Glutamatergic neuron (in vitro differentiated cells): Measurements from ENCODE around the gene TAF1A. TPM values are rescaled to one million over a fixed set of nuclear protein-coding genes. Genes with fewer than 3 reads are reported as not detected.

Experiments
- DNase-seq: peaks from one replicate; pipeline ENCODE4 v3.0.0; 2022
- H3K27ac Mint-ChIP-seq: one replicate; pipeline ENCODE4 v1.8.0; 2020; ENCODE audit warnings: mild to moderate bottlenecking, mixed read lengths, inconsistent platforms; ENCODE audit not compliant: unreplicated experiment
- H3K27me3 Mint-ChIP-seq: one replicate; pipeline ENCODE4 v1.8.0; 2020; ENCODE audit warnings: mild to moderate bottlenecking, moderate library complexity, mixed read lengths, inconsistent platforms; ENCODE audit not compliant: unreplicated experiment
- H3K36me3 Mint-ChIP-seq: one replicate; pipeline ENCODE4 v1.8.0; 2020; ENCODE audit warnings: mild to moderate bottlenecking, mixed read lengths, inconsistent platforms; ENCODE audit not compliant: unreplicated experiment
- H3K4me1 Mint-ChIP-seq: one replicate; pipeline ENCODE4 v1.8.0; 2020; ENCODE audit warnings: mild to moderate bottlenecking, low read depth, mixed read lengths, inconsistent platforms; ENCODE audit not compliant: unreplicated experiment
- H3K4me3 Mint-ChIP-seq: one replicate; pipeline ENCODE4 v1.8.0; 2020; ENCODE audit warnings: mild to moderate bottlenecking, mixed read lengths, inconsistent platforms; ENCODE audit not compliant: unreplicated experiment
- H3K9me3 Mint-ChIP-seq: one replicate; pipeline ENCODE4 v1.8.0; 2020; ENCODE audit warnings: mild to moderate bottlenecking, moderate library complexity, mixed read lengths, inconsistent platforms; ENCODE audit not compliant: unreplicated experiment
- total RNA-seq: library from RNA; stranded (reverse); fragmentation: NEBNext Ultra II Directional; extraction: Animal tissue kit (Norgen Biotek cat#: 25700); gene quantifications from one replicate; pipeline ENCODE4 v1.2.1, GENCODE V29; 2021; ENCODE audit not compliant: unreplicated experiment
- TF ChIP-seq, protein P1 (sequence below): fragments of 200-600 bp; sonication (generic); IDR thresholded peaks from one replicate; pipeline ENCODE4 v1.5.0; 2021; ENCODE audit not compliant: partially characterized antibody, unreplicated experiment

TAF1A gene
- total RNA-seq, 1 donor from 2014 or later = 10.4 TPM

DNA sequence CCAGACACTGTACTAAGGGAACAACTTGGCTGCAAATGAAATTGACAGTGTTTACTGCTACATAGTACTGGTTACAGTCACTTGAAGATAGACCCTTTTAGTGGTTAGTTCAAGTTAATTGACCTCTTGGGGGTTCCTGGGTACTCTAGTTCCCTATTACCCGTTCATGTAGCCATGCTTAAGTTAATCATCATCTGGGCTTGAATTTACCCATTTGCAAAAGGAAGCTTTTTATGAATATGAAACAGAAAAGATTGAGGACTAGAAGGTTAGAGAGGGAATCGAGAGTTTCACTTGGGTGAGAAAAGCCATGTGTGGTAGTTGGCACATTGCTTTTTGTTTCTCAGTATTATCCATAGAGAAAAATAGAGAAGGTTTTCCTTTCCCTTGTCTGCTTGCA is 30.8 kb upstream of the TAF1A start:
- H3K4me1 Mint-ChIP-seq = peaks cover 23% of the 10 kb centered on the region
- peak overlapping the region; percentile 55 for H3K4me3 Mint-ChIP-seq
- no peaks in the 10 kb centered on the region for H3K36me3 Mint-ChIP-seq
- H3K9me3 Mint-ChIP-seq = peaks cover 13% of the 10 kb centered on the region
- peaks cover 12% of the 10 kb centered on the region for H3K27me3 Mint-ChIP-seq
- no peak for DNase-seq
- H3K27ac Mint-ChIP-seq = no peak overlapping the region
- TF ChIP-seq, protein P1, sequence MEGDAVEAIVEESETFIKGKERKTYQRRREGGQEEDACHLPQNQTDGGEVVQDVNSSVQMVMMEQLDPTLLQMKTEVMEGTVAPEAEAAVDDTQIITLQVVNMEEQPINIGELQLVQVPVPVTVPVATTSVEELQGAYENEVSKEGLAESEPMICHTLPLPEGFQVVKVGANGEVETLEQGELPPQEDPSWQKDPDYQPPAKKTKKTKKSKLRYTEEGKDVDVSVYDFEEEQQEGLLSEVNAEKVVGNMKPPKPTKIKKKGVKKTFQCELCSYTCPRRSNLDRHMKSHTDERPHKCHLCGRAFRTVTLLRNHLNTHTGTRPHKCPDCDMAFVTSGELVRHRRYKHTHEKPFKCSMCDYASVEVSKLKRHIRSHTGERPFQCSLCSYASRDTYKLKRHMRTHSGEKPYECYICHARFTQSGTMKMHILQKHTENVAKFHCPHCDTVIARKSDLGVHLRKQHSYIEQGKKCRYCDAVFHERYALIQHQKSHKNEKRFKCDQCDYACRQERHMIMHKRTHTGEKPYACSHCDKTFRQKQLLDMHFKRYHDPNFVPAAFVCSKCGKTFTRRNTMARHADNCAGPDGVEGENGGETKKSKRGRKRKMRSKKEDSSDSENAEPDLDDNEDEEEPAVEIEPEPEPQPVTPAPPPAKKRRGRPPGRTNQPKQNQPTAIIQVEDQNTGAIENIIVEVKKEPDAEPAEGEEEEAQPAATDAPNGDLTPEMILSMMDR = no peak

GRCh38 chr1:222618880-222619596 is 29.3 kb upstream of the TAF1A start:
- Mint-ChIP-seq H3K27me3 (peaks cover 14% of the 10 kb centered on the region), H3K9me3 (peaks cover 16% of the 10 kb centered on the region), H3K36me3 (no peaks in the 10 kb centered on the region), H3K4me3 (peak overlapping the region; percentile 90), H3K27ac (peak overlapping the region; percentile 69), H3K4me1 (peaks cover 29% of the 10 kb centered on the region)
- peak; percentile 60 for DNase-seq
- TF ChIP-seq, protein P1 = no peak

DNA sequence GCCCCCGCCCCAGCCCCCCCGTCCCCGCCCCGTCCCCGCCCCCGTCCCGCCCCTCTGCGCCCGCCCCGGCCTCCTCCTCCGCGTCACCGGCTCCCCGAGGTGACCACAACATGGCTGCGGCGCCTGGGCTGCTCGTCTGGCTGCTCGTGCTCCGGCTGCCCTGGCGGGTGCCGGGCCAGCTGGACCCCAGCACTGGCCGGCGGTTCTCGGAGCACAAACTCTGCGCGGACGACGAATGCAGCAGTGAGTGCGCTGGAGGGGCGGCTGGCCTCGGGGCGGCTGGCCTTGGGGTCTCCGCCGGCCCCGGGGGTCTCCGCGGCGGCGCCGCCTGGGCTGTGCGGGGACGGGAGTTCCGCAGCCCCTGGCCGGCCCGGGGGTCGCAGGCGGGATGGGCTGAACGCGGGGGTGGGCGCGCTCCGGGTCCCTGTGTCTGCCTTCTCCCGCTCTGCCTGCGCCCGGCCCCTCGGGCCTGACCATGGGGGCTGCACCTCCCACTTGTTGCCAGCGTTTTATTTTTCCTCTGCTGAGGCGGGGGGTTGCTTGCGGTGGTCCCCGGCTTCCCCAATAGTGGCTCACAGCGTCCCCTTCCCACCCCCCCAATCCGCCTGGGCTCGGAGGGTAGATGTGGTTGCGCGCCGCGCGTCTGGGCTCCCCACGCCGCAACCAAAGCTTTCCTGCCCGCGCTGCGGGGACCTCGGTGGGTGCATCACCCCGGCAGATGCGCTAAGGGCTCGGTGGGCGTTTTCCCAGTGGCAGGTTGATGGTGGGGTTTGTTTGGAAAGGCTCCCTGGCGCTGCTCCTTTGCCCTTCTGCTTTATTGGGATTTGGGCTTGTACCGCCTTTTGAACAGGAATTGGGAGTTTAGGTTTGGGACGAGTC is 28.5 kb upstream of the TAF1A start, which contains the start of gene MIA3:
Gene MIA3 (plus strand): TSS at position 97 of the 879 bp plus-strand sequence. CDS start 14 bp downstream, at position 111.
- Mint-ChIP-seq H3K36me3 (no peaks in the 10 kb centered on the region), H3K27me3 (peaks cover 14% of the 10 kb centered on the region), H3K4me3 (peak within 1 kb of the TSS; percentile 90), H3K4me1 (peaks cover 29% of the 10 kb centered on the region), H3K9me3 (peaks cover 16% of the 10 kb centered on the region), H3K27ac (peak within 1 kb of the TSS; percentile 98)
- peak; percentile 36 for DNase-seq
- TF ChIP-seq, protein P1 = no peak

DNA sequence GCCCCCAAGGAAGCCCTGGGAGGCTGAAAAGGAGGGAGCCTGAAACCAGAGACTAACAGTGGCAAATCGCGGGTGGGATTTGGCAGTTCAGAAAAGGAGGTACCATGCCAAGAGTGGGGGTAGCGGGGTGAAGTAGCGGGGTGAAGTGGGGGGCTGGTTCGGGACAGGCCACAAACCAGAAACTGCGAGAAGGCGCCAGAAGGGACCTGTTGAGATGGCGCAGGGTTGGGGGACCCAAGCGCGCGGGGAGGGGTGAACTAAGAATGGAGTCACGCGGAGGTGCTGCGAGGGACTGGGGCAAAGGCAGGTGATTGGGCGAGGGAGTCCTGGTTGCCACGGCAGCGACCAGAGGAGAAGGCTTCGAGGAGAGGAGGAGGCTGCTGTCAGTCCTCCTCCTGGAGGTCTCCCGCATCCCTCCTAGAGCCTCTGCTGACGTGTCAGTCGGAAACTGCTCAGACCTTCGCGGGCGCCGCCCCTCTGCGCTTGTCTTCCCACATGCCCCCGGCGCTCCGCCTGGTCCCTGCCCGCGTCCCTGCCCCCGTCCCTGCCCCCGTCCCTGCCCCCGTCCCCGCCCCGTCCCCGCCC is 27.7 kb upstream of the TAF1A start:
- Mint-ChIP-seq H3K36me3 (peaks cover 4% of the 10 kb centered on the region), H3K9me3 (peaks cover 16% of the 10 kb centered on the region), H3K27ac (peak overlapping the region; percentile 98), H3K4me1 (peaks cover 29% of the 10 kb centered on the region), H3K4me3 (peak overlapping the region; percentile 87), H3K27me3 (peaks cover 14% of the 10 kb centered on the region)
- peak; percentile 96 for DNase-seq
- TF ChIP-seq, protein P1 = no peak
